Left colon (tissue), 2 donors: ENCODE results near the gene FAM50A. TPM values are rescaled to one million over a fixed set of nuclear protein-coding genes. Genes with fewer than 3 reads are reported as not detected.
A peak's percentile ranks its signal among the peaks of the same experiment; 100 is the strongest.

Experiments
- ATAC-seq: fragments of 200-7000 bp; cut with Tn5 transposase; one replicate; pipeline ENCODE4 v1.9.1; 2020; ENCODE audit warnings: mild to moderate bottlenecking, moderate library complexity
- DNase-seq, 2 donors: peaks; one replicate each; pipeline ENCODE4 v3.0.0-alpha.2; 2020
- intact Hi-C, 2 donors: fragments of 100-400 bp; cut with DNase I in 1 of 2; cut with micrococcal nuclease in 1 of 2; formaldehyde crosslinking; loops; one replicate each; pipeline versions ENCODE4 v1.11.2 to v1.14.0; 2022; cut with DNase I, micrococcal nuclease
- total RNA-seq, 2 donors: library from RNA; stranded (reverse); fragmentation: NEBNext Ultra II Directional; extraction: Animal tissue kit (Norgen Biotek cat#: 25700); gene quantifications; one replicate each; pipeline ENCODE4 v1.2.1, GENCODE V29; 2021
- donor health status: DM: no; HTN: no; CAD: no.
- donor health status: DM: yes; HTN: yes; CAD: no.

FAM50A gene
- total RNA-seq, 2 donors from 2014 or later = 44.4 to 56.7 TPM

- intact Hi-C loops = no loop called here
- ATAC-seq = peak; percentile 83
- DNase-seq = peak; percentile 86 to 93
Observed at GRCh38 chrX:154409222-154409871, 34.6 kb upstream of the FAM50A start, which contains the start of gene DNASE1L1. Gene DNASE1L1 (minus strand): TSS chrX:154409254. CDS start chrX:154405568, 3,686 bp downstream.

GRCh38 chrX:154411981-154412340, 32.0 kb upstream of the FAM50A start:
- DNase-seq (peak; percentile 80 to 84), ATAC-seq (peak; percentile 69)
- intact Hi-C loops = no loop called here

GRCh38 chrX:154412468-154412867, 31.5 kb upstream of the FAM50A start:
- DNase-seq (peak; percentile 47 to 55), ATAC-seq (peak; percentile 27)
- intact Hi-C loops = no loop called here

GRCh38 chrX:154413142-154413541, 30.8 kb upstream of the FAM50A start:
- no peak for ATAC-seq
- DNase-seq = no peak
- intact Hi-C loops = no loop called here

GRCh38 chrX:154417157-154417556, 26.8 kb upstream of the FAM50A start:
- DNase-seq (no peak), ATAC-seq (no peak)
- intact Hi-C loops = no loop called here

- intact Hi-C loops = no loop called here
- no peak for ATAC-seq
- no peak for DNase-seq
Observed at GRCh38 chrX:154419189-154419588, 24.8 kb upstream of the FAM50A start.

GRCh38 chrX:154419688-154420401, 24.1 kb upstream of the FAM50A start:
- ATAC-seq (no peak), DNase-seq (no peak)
- intact Hi-C loops = no loop called here

GRCh38 chrX:154420402-154420756, 23.6 kb upstream of the FAM50A start:
- ATAC-seq = no peak
- intact Hi-C loops = no loop called here
- no peak for DNase-seq

- intact Hi-C loops = no loop called here
- ATAC-seq (no peak), DNase-seq (no peak)
Observed at GRCh38 chrX:154426916-154427770, 16.8 kb upstream of the FAM50A start.

GRCh38 chrX:154428176-154429171, 15.5 kb upstream of the FAM50A start, which contains the start of gene ATP6AP1:
Gene ATP6AP1 (plus strand): TSS chrX:154428677. CDS start chrX:154428693, 16 bp downstream.
- ATAC-seq = peak; percentile 98
- peak; percentile 90 to 94 for DNase-seq

GRCh38 chrX:154429711-154430110, 14.2 kb upstream of the FAM50A start:
- DNase-seq (no peak), ATAC-seq (no peak)
- intact Hi-C loops = no loop called here

More at GRCh38 chrX:154428176-154429171, 15.5 kb upstream of the FAM50A start, which contains the start of gene ATP6AP1:
- intact Hi-C loops = no loop called here

GRCh38 chrX:154430479-154430878, 13.5 kb upstream of the FAM50A start:
- DNase-seq (no peak), ATAC-seq (no peak)
- intact Hi-C loops = no loop called here

GRCh38 chrX:154430916-154431315, 13.0 kb upstream of the FAM50A start:
- intact Hi-C loops = no loop called here

GRCh38 chrX:154431341-154431740, 12.6 kb upstream of the FAM50A start:
- DNase-seq (no peak), ATAC-seq (no peak)
- intact Hi-C loops = no loop called here

More at GRCh38 chrX:154430916-154431315, 13.0 kb upstream of the FAM50A start:
- ATAC-seq (no peak), DNase-seq (no peak)

- intact Hi-C loops = no loop called here
- ATAC-seq = no peak
- no peak for DNase-seq
Observed at GRCh38 chrX:154432210-154432609, 11.7 kb upstream of the FAM50A start.

GRCh38 chrX:154433605-154434004, 10.3 kb upstream of the FAM50A start:
- DNase-seq (no peak), ATAC-seq (no peak)
- intact Hi-C loops = no loop called here

GRCh38 chrX:154434394-154435168, 9.4 kb upstream of the FAM50A start:
- DNase-seq = no peak
- intact Hi-C loops = no loop called here

More at GRCh38 chrX:154434394-154435168, 9.4 kb upstream of the FAM50A start:
- no peak for ATAC-seq
